CD4-positive, alpha-beta T cell treated with Interleukin-17A for 4 hours (primary cell): ENCODE results near the gene ADARB2.
"Not testable (repeated sequence)": the region's sequence is repeated elsewhere in the genome, so short reads cannot be mapped to it uniquely, and the experiment has no call there.

ENCODE experiments used
- DNase-seq: peaks from one replicate; pipeline ENCODE4 v3.0.0-alpha.2; 2020; ENCODE audit warnings: mixed read lengths

ADARB2 gene

DNA sequence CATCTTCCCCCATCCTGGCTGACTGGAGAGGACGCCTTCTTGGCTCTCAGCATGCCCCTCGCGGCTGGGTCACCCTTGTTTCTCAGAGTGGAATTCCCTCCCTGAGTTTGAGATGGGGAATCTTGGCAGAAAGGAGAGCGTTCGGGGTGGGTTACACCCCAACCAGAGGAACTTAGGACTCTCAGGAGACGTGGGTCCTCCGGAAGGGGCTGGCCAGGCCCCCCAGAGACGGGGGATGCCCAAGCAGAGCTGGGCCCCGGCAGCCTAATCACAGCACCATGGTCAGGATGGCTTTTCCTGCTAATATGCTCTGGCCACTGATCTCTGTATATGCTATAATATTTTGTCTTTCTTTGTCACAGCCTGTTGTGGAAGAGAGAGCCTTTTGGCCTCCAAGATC lies 466.8 kb downstream of the ADARB2 start:
- no peak for DNase-seq

GRCh38 chr10:1268831-1269230 lies 468.5 kb downstream of the ADARB2 start:
- no peak for DNase-seq

DNA sequence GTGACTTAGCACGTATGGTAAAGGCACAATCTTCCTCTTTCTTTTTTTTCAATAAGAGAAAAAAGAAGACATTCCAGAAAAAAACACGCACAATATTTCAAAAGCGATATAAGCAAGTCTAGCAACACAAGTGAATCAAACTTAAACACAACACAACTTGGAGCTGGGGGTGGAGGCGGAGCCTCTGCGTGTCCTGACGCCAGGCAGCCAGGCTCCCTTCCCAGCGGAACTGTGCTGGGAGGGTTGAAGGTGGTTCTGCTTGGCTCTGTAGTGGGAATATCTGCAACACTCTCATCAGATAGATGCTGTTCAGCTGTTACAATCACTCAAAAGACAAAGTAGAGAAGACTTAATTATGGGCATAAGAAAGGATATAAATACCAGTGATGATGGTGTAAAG lies 469.8 kb downstream of the ADARB2 start:
- no peak for DNase-seq

DNA sequence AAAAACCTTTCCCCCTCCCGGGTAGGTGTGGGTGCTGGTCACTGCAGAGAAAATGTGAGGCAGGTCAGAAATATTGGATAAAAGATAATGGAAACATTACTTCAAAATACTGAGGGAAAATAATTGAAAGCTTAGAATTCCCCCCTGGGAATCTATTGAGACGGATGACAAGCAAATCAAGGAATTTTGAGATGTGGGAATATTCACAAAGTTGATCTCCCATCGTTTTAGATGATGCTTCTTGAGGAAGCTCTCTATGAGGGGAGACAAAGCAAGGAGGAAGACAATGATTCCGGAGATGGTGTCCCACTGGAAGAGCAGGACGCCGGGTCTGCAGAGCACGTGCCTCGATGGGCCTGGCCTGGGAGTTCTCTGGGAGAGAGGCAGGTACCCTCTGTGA lies 470.2 kb downstream of the ADARB2 start:
- no peak for DNase-seq

DNA sequence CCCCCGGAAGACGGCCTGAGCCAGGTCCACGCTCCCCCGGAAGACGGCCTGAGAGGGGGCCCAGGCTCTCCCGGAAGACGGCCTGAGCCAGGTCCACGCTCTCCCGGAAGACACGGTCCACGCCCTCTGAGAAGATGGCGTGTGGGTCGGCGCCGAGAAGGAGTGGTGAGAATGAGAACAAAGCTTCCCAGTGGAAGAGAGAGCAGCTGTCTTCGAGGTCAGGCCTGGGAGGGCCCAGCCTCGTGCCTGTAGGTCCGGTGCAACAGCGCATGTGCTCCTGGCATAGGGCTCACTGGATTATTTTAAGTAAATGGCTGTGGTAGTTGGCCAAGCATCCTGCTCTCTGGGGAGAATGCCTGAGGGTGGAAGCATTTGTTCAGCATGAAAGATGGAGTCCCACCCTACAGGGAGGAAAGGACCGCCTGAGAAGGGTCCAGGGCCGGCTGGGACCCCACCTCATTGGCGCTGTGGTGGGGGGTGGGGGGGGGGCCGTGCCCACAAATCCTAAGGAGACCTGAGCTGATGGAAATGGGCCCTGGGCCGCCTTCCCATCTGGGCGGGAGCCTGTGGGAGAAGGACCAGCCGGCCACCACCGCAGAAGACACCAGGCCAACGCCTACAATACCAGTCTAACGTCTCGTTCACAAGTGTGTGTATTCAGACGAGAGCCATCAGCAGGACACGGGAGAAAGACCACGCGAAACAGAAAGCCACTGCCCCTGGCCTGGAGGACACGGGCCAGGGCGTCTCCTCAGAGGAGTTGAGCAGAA lies 471.1 kb downstream of the ADARB2 start:
- no peak for DNase-seq

DNA sequence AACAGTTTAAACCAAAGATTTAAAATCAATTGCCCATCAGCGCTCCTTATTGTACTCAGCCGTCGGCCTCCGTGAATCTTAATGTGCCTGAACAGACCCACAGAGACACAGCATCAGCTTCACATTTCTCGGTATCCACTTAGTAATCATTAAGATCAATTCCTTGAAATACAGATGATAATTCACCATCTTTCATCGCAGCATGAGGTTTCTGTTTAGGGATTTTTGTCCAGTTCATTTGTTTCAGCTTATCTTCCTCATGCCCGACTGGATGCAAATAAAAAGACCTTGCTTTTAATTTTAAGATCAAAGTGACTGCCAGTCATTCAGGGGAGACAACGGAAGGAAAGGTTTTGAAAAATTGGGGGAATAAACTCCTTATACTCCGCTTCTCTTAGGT lies 473.3 kb downstream of the ADARB2 start:
- DNase-seq = no peak

- DNase-seq = no peak
Measured at GRCh38 chr10:1257274-1257673, 480.1 kb downstream of the ADARB2 start.

- DNase-seq = no peak
Measured at GRCh38 chr10:1256432-1256725, 480.9 kb downstream of the ADARB2 start.

- DNase-seq = no peak
Measured at GRCh38 chr10:1255600-1256431, 481.5 kb downstream of the ADARB2 start.

DNA sequence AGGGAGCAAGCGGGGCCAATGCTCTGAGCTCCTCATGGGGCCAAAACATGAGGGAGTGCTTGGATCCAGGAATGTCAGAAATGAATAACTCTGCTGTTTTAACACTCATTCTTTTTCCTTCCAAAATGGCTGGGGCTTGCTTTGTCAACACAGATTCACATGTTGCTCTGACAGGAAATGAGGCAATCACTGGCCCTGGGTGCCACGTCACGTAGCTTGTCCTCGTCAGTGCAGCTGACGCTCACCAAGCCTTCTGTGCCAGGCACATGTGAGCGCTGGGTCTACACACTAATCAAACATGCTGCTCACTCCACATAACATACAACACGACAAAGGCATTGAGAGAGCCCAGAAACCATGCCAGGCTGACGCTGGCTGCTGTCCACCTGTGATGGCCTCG lies 482.2 kb downstream of the ADARB2 start:
- no peak for DNase-seq

DNA sequence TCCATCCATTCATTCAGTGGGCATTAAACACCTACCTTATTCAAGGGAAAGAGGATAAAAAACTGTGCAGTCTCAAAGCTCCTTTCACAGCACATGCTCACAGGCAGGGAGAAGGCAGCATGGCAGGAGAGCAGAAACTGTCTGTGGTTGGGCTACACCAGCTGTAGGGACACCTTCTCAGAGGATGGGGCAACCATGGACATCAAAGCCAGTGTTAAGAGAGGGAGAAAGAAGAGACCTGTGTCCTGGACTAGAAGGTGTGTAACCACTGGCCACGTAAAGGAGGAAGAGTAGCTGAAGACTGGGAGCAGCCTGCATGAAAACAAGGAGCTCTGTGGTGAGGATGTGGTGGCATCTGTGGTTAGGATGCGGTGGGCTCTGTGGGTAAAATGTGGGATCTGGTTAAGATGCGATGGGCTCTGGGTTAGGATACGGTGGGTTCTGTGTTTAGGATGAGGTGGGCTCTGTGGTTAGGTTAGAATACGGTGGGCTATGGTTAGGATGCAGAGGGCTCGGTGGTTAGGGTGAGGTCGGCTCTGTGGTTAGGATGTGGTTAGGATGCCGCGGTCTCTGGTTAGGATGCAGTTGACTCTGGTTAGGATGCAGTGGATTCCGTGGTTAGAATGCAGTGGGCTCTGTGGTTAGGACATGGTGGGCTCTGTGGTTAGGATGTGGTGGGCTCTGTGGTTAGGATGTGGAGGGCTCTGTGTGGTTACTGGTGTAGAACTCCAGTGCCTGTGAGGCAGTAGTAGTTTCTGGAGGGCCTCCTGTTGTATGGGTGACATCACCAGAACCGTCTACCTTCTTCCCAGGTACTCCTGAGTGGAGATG lies 483.6 kb downstream of the ADARB2 start:
- no peak for DNase-seq

DNA sequence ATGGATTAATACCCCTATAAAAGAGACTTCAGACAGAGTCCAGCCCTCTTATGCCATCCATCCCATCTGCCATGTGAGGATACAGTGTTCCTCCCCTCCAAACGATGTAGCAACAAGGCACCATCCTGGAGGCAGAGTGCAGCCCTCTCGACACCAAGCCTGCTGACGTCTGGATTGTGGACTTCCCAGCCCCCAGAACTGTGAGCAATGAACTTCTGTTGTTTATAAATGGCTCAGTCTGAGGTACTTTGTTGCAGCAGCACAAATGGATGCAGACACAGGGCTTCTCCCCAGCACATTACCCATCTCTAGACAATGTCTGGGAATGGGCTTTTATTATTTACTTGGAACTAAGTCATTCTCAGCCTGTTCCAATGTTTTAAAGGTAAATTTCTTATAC lies 485.6 kb downstream of the ADARB2 start:
- no peak for DNase-seq

GRCh38 chr10:1249142-1249920 lies 488.0 kb downstream of the ADARB2 start:
- no peak for DNase-seq

DNA sequence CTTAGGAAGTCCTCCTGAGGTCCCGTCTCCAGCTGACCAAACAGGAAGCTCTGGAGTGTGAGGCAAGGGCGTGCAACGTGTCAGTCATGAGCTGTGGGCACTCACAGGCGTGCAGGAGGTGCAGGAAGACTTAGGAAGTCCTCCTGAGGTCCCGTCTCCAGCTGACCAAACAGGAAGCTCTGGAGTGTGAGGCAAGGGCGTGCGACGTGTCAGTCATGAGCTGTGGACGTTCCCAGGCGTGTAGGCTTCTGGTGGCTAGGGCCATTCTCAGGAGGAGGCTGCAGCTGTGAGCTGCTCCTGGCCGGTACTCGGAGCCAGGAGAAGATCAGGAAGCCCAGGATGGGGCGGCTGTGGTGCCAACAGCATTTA lies 489.1 kb downstream of the ADARB2 start:
- not testable (repeated sequence) for DNase-seq

GRCh38 chr10:1247598-1248261 lies 489.6 kb downstream of the ADARB2 start:
- DNase-seq = no peak

GRCh38 chr10:1244493-1244892 lies 492.8 kb downstream of the ADARB2 start:
- no peak for DNase-seq

- DNase-seq = no peak
Measured at GRCh38 chr10:1243486-1244234, 493.7 kb downstream of the ADARB2 start.

- no peak for DNase-seq
Measured at GRCh38 chr10:1242975-1243374, 494.4 kb downstream of the ADARB2 start.

DNA sequence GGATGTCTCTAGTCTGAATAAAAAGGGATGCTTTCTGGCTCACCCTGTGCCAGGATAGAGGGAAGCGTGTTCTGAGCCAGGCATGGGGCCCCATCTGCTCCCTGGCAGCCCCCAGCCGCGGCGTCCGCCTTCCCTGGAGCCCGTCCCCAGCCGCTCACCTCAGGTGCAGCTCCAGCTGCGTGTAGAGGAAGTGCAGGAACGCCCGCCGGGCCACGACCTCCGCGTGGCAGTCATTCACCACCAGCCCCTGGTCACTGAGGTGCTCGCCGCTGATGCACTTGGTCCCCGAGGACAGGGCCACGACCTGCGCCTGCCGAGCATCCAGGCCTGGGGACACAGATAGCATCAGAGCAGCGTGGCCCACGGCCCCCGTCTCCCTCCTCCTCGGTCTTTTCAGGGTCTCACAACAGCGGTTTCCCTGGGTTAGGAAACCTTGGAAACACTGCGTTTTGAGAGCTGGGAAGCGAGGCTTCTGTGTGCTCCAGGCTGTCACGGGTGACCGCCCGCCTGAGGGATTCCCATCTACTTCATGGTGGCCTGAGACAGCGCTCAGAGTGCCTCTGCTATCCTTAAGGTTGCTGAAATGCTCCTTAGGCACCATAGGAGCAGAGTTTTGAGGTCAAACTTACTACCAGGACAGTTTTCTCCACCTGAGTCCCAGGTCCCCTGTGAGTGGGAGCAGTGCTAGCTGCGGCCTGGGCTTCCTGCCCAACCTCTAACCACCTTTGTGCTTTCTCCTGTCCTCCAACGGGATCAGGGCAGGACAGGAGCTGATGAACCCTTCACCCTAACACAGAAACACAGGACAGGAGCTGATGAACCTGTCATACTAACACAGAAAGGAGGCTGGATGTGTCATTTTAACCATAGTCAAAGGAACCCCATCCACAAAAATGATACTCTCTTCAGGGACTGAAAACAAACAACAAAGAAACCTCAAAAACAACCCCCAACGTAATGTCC lies 495.1 kb downstream of the ADARB2 start:
- no peak for DNase-seq

GRCh38 chr10:1241322-1241890 lies 495.9 kb downstream of the ADARB2 start:
- DNase-seq = no peak
